ENCODE data around the gene AP1M2.

DNA sequence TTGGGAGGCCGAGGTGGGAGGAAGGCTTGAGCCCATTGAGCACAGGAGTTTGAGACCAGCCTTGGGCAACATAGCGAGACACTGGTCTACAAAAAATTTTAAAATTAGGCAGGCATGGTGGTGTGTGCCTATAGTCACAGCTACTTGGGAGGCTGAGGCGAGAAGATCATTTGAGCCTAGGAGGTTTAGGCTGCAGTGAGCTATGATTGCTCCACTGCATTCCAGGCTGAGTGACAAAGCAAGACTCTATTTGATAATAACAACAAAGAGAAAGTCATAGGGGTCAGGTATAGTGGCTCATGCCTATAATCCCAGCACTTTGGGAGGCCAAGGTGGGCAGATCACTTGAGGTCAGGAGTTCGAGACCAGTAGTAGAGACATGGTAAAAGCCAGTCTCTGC, 33.7 kb upstream of the AP1M2 start:
- TF ChIP-seq, protein P1, sequence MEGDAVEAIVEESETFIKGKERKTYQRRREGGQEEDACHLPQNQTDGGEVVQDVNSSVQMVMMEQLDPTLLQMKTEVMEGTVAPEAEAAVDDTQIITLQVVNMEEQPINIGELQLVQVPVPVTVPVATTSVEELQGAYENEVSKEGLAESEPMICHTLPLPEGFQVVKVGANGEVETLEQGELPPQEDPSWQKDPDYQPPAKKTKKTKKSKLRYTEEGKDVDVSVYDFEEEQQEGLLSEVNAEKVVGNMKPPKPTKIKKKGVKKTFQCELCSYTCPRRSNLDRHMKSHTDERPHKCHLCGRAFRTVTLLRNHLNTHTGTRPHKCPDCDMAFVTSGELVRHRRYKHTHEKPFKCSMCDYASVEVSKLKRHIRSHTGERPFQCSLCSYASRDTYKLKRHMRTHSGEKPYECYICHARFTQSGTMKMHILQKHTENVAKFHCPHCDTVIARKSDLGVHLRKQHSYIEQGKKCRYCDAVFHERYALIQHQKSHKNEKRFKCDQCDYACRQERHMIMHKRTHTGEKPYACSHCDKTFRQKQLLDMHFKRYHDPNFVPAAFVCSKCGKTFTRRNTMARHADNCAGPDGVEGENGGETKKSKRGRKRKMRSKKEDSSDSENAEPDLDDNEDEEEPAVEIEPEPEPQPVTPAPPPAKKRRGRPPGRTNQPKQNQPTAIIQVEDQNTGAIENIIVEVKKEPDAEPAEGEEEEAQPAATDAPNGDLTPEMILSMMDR (IDR thresholded peaks at IDR 0.05) = no peak
- TF ChIP-seq, protein P2, sequence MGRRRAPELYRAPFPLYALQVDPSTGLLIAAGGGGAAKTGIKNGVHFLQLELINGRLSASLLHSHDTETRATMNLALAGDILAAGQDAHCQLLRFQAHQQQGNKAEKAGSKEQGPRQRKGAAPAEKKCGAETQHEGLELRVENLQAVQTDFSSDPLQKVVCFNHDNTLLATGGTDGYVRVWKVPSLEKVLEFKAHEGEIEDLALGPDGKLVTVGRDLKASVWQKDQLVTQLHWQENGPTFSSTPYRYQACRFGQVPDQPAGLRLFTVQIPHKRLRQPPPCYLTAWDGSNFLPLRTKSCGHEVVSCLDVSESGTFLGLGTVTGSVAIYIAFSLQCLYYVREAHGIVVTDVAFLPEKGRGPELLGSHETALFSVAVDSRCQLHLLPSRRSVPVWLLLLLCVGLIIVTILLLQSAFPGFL (CRISPR knock-in tag; IDR thresholded peaks at IDR 0.05; ENCODE audit: borderline replicate concordance) = no peak
- TF ChIP-seq ZNF416 (CRISPR knock-in tag; IDR thresholded peaks at IDR 0.05) (no peak), NFE2L1 (CRISPR knock-in tag; IDR thresholded peaks at IDR 0.05) (no peak), SMAD4 (CRISPR knock-in tag; IDR thresholded peaks at IDR 0.05) (no peak), NR3C1 (CRISPR knock-in tag; conservative IDR thresholded peaks at IDR 0.05; ENCODE audit: low read depth) (no peak), HMGA2 (CRISPR knock-in tag; IDR thresholded peaks at IDR 0.05) (no peak), ZNF121 (CRISPR knock-in tag; IDR thresholded peaks at IDR 0.05) (no peak)
- TF ChIP-seq, protein P3, sequence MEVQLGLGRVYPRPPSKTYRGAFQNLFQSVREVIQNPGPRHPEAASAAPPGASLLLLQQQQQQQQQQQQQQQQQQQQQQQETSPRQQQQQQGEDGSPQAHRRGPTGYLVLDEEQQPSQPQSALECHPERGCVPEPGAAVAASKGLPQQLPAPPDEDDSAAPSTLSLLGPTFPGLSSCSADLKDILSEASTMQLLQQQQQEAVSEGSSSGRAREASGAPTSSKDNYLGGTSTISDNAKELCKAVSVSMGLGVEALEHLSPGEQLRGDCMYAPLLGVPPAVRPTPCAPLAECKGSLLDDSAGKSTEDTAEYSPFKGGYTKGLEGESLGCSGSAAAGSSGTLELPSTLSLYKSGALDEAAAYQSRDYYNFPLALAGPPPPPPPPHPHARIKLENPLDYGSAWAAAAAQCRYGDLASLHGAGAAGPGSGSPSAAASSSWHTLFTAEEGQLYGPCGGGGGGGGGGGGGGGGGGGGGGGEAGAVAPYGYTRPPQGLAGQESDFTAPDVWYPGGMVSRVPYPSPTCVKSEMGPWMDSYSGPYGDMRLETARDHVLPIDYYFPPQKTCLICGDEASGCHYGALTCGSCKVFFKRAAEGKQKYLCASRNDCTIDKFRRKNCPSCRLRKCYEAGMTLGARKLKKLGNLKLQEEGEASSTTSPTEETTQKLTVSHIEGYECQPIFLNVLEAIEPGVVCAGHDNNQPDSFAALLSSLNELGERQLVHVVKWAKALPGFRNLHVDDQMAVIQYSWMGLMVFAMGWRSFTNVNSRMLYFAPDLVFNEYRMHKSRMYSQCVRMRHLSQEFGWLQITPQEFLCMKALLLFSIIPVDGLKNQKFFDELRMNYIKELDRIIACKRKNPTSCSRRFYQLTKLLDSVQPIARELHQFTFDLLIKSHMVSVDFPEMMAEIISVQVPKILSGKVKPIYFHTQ (CRISPR knock-in tag; IDR thresholded peaks at IDR 0.05) = no peak
- TF ChIP-seq, protein P4, sequence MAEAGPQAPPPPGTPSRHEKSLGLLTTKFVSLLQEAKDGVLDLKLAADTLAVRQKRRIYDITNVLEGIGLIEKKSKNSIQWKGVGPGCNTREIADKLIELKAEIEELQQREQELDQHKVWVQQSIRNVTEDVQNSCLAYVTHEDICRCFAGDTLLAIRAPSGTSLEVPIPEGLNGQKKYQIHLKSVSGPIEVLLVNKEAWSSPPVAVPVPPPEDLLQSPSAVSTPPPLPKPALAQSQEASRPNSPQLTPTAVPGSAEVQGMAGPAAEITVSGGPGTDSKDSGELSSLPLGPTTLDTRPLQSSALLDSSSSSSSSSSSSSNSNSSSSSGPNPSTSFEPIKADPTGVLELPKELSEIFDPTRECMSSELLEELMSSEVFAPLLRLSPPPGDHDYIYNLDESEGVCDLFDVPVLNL (CRISPR knock-in tag; IDR thresholded peaks at IDR 0.05; ENCODE audit: borderline replicate concordance, low read depth) = no peak
- TF ChIP-seq, protein P5, sequence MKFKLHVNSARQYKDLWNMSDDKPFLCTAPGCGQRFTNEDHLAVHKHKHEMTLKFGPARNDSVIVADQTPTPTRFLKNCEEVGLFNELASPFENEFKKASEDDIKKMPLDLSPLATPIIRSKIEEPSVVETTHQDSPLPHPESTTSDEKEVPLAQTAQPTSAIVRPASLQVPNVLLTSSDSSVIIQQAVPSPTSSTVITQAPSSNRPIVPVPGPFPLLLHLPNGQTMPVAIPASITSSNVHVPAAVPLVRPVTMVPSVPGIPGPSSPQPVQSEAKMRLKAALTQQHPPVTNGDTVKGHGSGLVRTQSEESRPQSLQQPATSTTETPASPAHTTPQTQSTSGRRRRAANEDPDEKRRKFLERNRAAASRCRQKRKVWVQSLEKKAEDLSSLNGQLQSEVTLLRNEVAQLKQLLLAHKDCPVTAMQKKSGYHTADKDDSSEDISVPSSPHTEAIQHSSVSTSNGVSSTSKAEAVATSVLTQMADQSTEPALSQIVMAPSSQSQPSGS (CRISPR knock-in tag; IDR thresholded peaks at IDR 0.05; ENCODE audit: borderline replicate concordance, low read depth) = no peak
- TF ChIP-seq, protein P6, sequence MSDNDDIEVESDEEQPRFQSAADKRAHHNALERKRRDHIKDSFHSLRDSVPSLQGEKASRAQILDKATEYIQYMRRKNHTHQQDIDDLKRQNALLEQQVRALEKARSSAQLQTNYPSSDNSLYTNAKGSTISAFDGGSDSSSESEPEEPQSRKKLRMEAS (CRISPR knock-in tag; IDR thresholded peaks at IDR 0.05) = no peak

Measured in WTC11 (cell line).